NCI-H146 treated with DMSO at 0.1 percent for 48 hours (cell line): Measurements from ENCODE around the gene FBXL7.
"Not testable (repeated sequence)": the region's sequence is repeated elsewhere in the genome, so short reads cannot be mapped to it uniquely, and the experiment has no call there.

Source experiments
- DNase-seq: peaks from one replicate; lab custom pipeline; 2025; ENCODE audit not compliant: unreplicated experiment; lab: John Stamatoyannopoulos, UW

The FBXL7 gene

GRCh38 chr5:15852217-15852616 is 352.2 kb downstream of the FBXL7 start:
- DNase-seq, result no peak

GRCh38 chr5:15852949-15853348 is 353.0 kb downstream of the FBXL7 start:
- no peak for DNase-seq

GRCh38 chr5:15858326-15858725 is 358.3 kb downstream of the FBXL7 start:
- no peak for DNase-seq

- DNase-seq, result no peak
Measured at GRCh38 chr5:15864536-15865215, 364.7 kb downstream of the FBXL7 start.

- DNase-seq, result not testable (repeated sequence)
Measured at GRCh38 chr5:15872259-15872658, 372.3 kb downstream of the FBXL7 start.

- DNase-seq, result no peak
Measured at GRCh38 chr5:15877914-15878313, 377.9 kb downstream of the FBXL7 start.

- DNase-seq, result no peak
Measured at GRCh38 chr5:15880201-15880600, 380.2 kb downstream of the FBXL7 start.

- no peak for DNase-seq
Measured at GRCh38 chr5:15885156-15885555, 385.2 kb downstream of the FBXL7 start.

GRCh38 chr5:15886156-15886555 is 386.2 kb downstream of the FBXL7 start:
- no peak for DNase-seq

- DNase-seq, result no peak
Measured at GRCh38 chr5:15887093-15887492, 387.1 kb downstream of the FBXL7 start.

GRCh38 chr5:15889001-15889400 is 389.0 kb downstream of the FBXL7 start:
- no peak for DNase-seq

GRCh38 chr5:15893866-15894265 is 393.9 kb downstream of the FBXL7 start:
- DNase-seq, result no peak

- DNase-seq, result no peak
Measured at GRCh38 chr5:15897656-15898055, 397.7 kb downstream of the FBXL7 start.

GRCh38 chr5:15898641-15899040 is 398.7 kb downstream of the FBXL7 start:
- DNase-seq, result no peak

- DNase-seq, result no peak
Measured at GRCh38 chr5:15899481-15899880, 399.5 kb downstream of the FBXL7 start.

GRCh38 chr5:15901151-15901550 is 401.2 kb downstream of the FBXL7 start:
- no peak for DNase-seq

- DNase-seq, result no peak
Measured at GRCh38 chr5:15902066-15902465, 402.1 kb downstream of the FBXL7 start.

GRCh38 chr5:15904899-15905830 is 405.2 kb downstream of the FBXL7 start:
- no peak for DNase-seq

GRCh38 chr5:15914638-15915037 is 414.7 kb downstream of the FBXL7 start:
- DNase-seq, result no peak

GRCh38 chr5:15926586-15926985 is 426.6 kb downstream of the FBXL7 start:
- no peak for DNase-seq

GRCh38 chr5:15927710-15928380 is 427.9 kb downstream of the FBXL7 start:
- no peak for DNase-seq
